HepG2 (cell line): ENCODE measurements around the gene SLCO2A1.

Experiments used
- CREB1 ChIP-seq, 2 experiments: fragments of 450-650 bp in 1 of 2; IDR thresholded peaks; 2 replicates each; pipeline ENCODE4 v1.6.1; 2016 to 2017; ENCODE audit warnings: control low read depth in 1 of 2, mild to moderate bottlenecking in 1 of 2, missing compliant biosample characterization in 1 of 2, missing genetic modification characterization in 1 of 2
- GFI1 ChIP-seq: sonication (generic); formaldehyde crosslinking; IDR thresholded peaks from 2 replicates; pipeline ENCODE4 v1.5.0; 2020; ENCODE audit warnings: missing genetic modification reagents, mild to moderate bottlenecking, borderline replicate concordance
- LBX2 ChIP-seq: sonication (generic); formaldehyde crosslinking; IDR thresholded peaks from 2 replicates; pipeline ENCODE4 v1.5.0; 2020; ENCODE audit warnings: missing genetic modification reagents, mild to moderate bottlenecking, borderline replicate concordance
- MYNN ChIP-seq: sonication (generic); formaldehyde crosslinking; IDR thresholded peaks from 2 replicates; pipeline ENCODE4 v1.4.0; 2020; ENCODE audit warnings: mild to moderate bottlenecking, low read depth, missing genetic modification reagents
- POLR2A ChIP-seq, 2 experiments: IDR thresholded peaks; 2 replicates each; pipeline ENCODE4 v1.6.1; 2011; ENCODE audit warnings: low read depth in 2 of 2, low read length in 2 of 2, mild to moderate bottlenecking in 1 of 2, moderate library complexity in 1 of 2; ENCODE audit not compliant: insufficient read depth in 1 of 2
- RARA ChIP-seq: IDR thresholded peaks from 2 replicates; pipeline ENCODE4 v1.6.1; 2016; ENCODE audit warnings: missing genetic modification reagents, missing compliant biosample characterization
- THAP9 ChIP-seq: sonication (generic); formaldehyde crosslinking; IDR thresholded peaks from 2 replicates; pipeline ENCODE4; 2020; ENCODE audit warnings: missing genetic modification reagents, mild to moderate bottlenecking, borderline replicate concordance

DNA sequence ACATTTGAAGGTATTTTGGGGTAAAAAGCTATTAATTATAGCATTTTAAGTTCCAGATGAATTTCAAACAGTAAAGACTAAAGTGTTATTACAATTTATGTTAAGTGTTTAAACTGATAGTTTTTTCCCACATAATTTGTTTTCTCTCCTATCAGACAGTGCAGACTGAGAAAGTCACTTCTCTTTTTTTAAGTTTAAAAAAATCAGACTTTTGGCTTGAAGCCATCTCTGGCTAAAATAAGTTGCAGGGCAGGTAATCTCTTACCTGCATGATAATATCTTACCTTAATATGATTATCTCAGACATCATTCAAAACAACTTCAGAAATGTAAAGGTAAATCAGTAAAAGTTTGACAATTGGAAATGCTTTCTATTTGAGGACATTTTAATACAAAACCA lies 112.6 kb downstream of the SLCO2A1 start:
- TF ChIP-seq THAP9 (CRISPR knock-in tag) (no peak), RARA (no peak), POLR2A (IDR thresholded peaks at IDR 0.05; ENCODE audit: insufficient read depth in 1 of 2, low read depth in 2 of 2, low read length in 2 of 2) (no peak), CREB1 (IDR thresholded peaks at IDR 0.05) (no peak), CREB1 (CRISPR knock-in tag; IDR thresholded peaks at IDR 0.05) (no peak), LBX2 (CRISPR knock-in tag) (no peak), MYNN (CRISPR knock-in tag) (no peak), GFI1 (CRISPR knock-in tag) (no peak)
